A673 (cell line): ENCODE measurements around the gene RHOT1. TPM values are rescaled to one million over a fixed set of nuclear protein-coding genes. Genes with fewer than 3 reads are reported as not detected.

ENCODE experiments used
- BruUV-seq: library from RNA; stranded (reverse); fragments of 400-500 nt; replicated peaks from 2 replicates; lab custom pipeline; 2021; lab: Mats Ljungman, UMichigan
- CTCF ChIA-PET: fragments of 300-600 bp; sonication (Branson Sonifier 250); formaldehyde crosslinking; loops from one replicate; lab custom pipeline; 2022; ENCODE audit warnings: antibody characterized with exemption; lab: Charles Lee
- POLR2A ChIA-PET: fragments of 300-600 bp; sonication (Branson Sonifier 250); formaldehyde crosslinking; loops from one replicate; lab custom pipeline; 2022; ENCODE audit warnings: antibody characterized with exemption; ENCODE audit not compliant: low non-redundant PET; lab: Charles Lee
- DNase-seq: peaks from one replicate; pipeline ENCODE4 v3.0.0-alpha.2; 2015; ENCODE audit warnings: low spot score
- H3K27ac ChIP-seq: fragments of 200-600 bp; sonication (generic); 2 replicates; pipeline ENCODE4 v1.5.1; 2016; ENCODE audit warnings: mixed run types, low read depth, mild to moderate bottlenecking, mixed read lengths, antibody characterized with exemption, low read length; ENCODE audit not compliant: poor library complexity, severe bottlenecking
- H3K27me3 ChIP-seq: fragments of 200-600 bp; sonication (generic); replicated peaks from 2 replicates; pipeline ENCODE4 v1.6.1; 2017; ENCODE audit warnings: mixed run types, low read depth, mild to moderate bottlenecking, mixed read lengths, antibody characterized with exemption, low read length; ENCODE audit not compliant: insufficient read depth, poor library complexity
- H3K36me3 ChIP-seq: fragments of 200-600 bp; sonication (generic); 2 replicates; pipeline ENCODE4 v1.6.1; 2016; ENCODE audit warnings: mixed run types, mild to moderate bottlenecking, mixed read lengths, antibody characterized with exemption, low read length; ENCODE audit not compliant: insufficient read depth, poor library complexity, severe bottlenecking
- H3K4me1 ChIP-seq: fragments of 200-600 bp; sonication (generic); 2 replicates; pipeline ENCODE4 v1.6.1; 2017; ENCODE audit warnings: mixed run types, mild to moderate bottlenecking, mixed read lengths, antibody characterized with exemption, low read length; ENCODE audit not compliant: insufficient read depth, poor library complexity, severe bottlenecking
- H3K4me3 ChIP-seq: fragments of 200-600 bp; sonication (generic); 2 replicates; pipeline ENCODE4 v1.5.1; 2016; ENCODE audit warnings: low read depth, mixed run types, mild to moderate bottlenecking, mixed read lengths, low read length; ENCODE audit not compliant: poor library complexity, severe bottlenecking
- H3K9me3 ChIP-seq: fragments of 200-600 bp; sonication (generic); 2 replicates; pipeline ENCODE4 v1.6.1; 2016; ENCODE audit warnings: mixed run types, low read depth, mild to moderate bottlenecking, mixed read lengths, antibody characterized with exemption, low read length; ENCODE audit not compliant: poor library complexity, severe bottlenecking
- CTCF ChIP-seq: fragments of 300-800, 200-600 bp; sonication (generic); conservative IDR thresholded peaks from 2 replicates; pipeline ENCODE4 v1.5.1; 2017; ENCODE audit warnings: low read depth, mild to moderate bottlenecking, antibody characterized with exemption, low read length, moderate library complexity, mixed read lengths
- EZH2 ChIP-seq: fragments of 200-600 bp; sonication (generic); IDR thresholded peaks from 2 replicates; pipeline ENCODE4 v1.6.1; 2017; ENCODE audit warnings: borderline replicate concordance, low read depth, mild to moderate bottlenecking, mixed read lengths, antibody characterized with exemption, low read length; ENCODE audit not compliant: poor library complexity, severe bottlenecking
- intact Hi-C: fragments of 100-400 bp; cut with micrococcal nuclease; formaldehyde crosslinking; loops from one replicate; pipeline ENCODE4 v1.10.0; 2022; ENCODE audit not compliant: unreplicated experiment
- total RNA-seq: library from RNA; stranded (reverse); gene quantifications from 2 replicates; pipeline ENCODE4 v1.2.3, GENCODE V29; 2021

RHOT1 gene
- total RNA-seq, 1 experiment from 2014 or later = 18.0 TPM

DNA sequence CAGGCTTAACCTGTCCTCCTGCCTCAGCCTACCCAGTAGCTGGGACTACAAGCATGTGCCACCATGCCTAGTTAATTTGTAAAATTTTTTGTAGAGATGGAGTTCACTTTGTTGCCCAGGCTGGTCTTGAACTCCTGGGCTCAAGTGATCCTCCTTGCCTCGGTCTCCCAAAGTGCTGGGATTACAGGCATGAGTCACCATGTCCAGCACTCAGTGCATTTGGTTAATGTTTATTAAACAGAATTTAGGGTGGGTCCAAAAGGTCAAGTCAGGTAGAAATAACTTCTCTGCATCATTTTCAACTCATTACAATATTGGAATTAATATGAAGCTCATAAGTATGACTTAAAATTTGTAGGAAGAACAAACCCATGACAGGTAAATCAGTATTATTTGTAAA is 55.7 kb downstream of the RHOT1 start:
- Histone ChIP-seq H3K27me3 (no peaks in the 10 kb centered on the region), H3K9me3 (no peaks in the 10 kb centered on the region), H3K27ac (no peak overlapping the region), H3K4me1 (no peaks in the 10 kb centered on the region), H3K4me3 (no peak overlapping the region), H3K36me3 (peaks cover 9% of the 10 kb centered on the region)
- intact Hi-C loops = no loop called here
- no TSS peak for BruUV-seq
- ChIA-PET POLR2A (no interaction called here), CTCF (no interaction called here)
- DNase-seq = no peak
- no peak for TF ChIP-seq EZH2
- TF ChIP-seq CTCF = no peak

DNA sequence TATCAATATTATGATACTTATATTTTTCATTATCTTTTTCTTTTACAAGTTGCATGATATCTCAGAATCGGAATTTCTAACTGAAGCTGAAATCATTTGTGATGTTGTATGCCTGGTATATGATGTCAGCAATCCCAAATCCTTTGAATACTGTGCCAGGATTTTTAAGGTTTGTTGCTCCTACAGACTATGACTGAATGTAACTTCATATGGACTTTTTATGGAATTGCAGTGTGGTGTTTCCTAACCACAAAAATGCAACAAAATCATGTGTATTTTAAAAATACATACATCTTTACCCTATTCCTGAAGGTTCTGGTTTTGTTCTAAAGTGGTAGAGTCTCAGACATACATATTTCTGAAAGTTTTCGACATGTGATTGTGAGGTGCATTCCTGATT is 64.6 kb downstream of the RHOT1 start:
- CTCF ChIA-PET = interaction anchor here (0.5 kb wide), 1 partner anchor 40 kb away, joined by 3 read pairs; no protein-coding TSS in a partner anchor
- Histone ChIP-seq H3K4me1 (no peaks in the 10 kb centered on the region), H3K27me3 (no peaks in the 10 kb centered on the region), H3K4me3 (no peak overlapping the region), H3K36me3 (peaks cover 12% of the 10 kb centered on the region), H3K9me3 (no peaks in the 10 kb centered on the region), H3K27ac (no peak overlapping the region)
- no peak for DNase-seq
- intact Hi-C loops = no loop called here
- TF ChIP-seq EZH2 (no peak), CTCF (no peak)
- BruUV-seq = no TSS peak
- POLR2A ChIA-PET = no interaction called here

GRCh38 chr17:32208436-32208835 is 66.1 kb downstream of the RHOT1 start:
- no peak for TF ChIP-seq CTCF
- no peak for TF ChIP-seq EZH2
- no peaks in the 10 kb centered on the region for H3K4me1 ChIP-seq
- H3K27me3 ChIP-seq = no peaks in the 10 kb centered on the region
- no peaks in the 10 kb centered on the region for H3K9me3 ChIP-seq
- H3K27ac ChIP-seq = no peak overlapping the region
- BruUV-seq = no TSS peak
- CTCF ChIA-PET = no interaction called here
- no peak for DNase-seq
- POLR2A ChIA-PET = no interaction called here
- H3K4me3 ChIP-seq = no peak overlapping the region
- H3K36me3 ChIP-seq = peaks cover 12% of the 10 kb centered on the region
- intact Hi-C loops = no loop called here
